CD14-positive monocyte (primary cell): ENCODE results near the gene DDAH1. TPM values are rescaled to one million over a fixed set of nuclear protein-coding genes. Genes with fewer than 3 reads are reported as not detected.

ENCODE experiments used
- DNase-seq, 3 donors: peaks; one replicate each; pipeline ENCODE4 v3.0.0-alpha.2; 2011 to 2022
- H2AFZ ChIP-seq: 2 replicates; pipeline ENCODE4 v1.6.0; 2012; ENCODE audit warnings: mild to moderate bottlenecking, low read depth, low read length, inconsistent platforms; ENCODE audit not compliant: insufficient read depth, poor library complexity, severe bottlenecking
- H3K27ac ChIP-seq, 2 donors: 1 replicate in 1 of 2; 2 replicates in 1 of 2; pipeline ENCODE4 v1.5.1; 2012 to 2013; ENCODE audit warnings: low read length in 2 of 2, control low read depth in 1 of 2, inconsistent platforms in 1 of 2, low read depth in 1 of 2, mild to moderate bottlenecking in 1 of 2
- H3K27me3 ChIP-seq, 2 donors: one replicate each; pipeline versions ENCODE4 v1.6.0 to v1.6.1; 2011 to 2013; ENCODE audit warnings: low read length in 2 of 2; ENCODE audit not compliant: control insufficient read depth in 2 of 2, insufficient read depth in 2 of 2
- H3K36me3 ChIP-seq, 2 donors: replicated peaks in 1 of 2; 1 replicate in 1 of 2; 2 replicates in 1 of 2; pipeline versions ENCODE4 v1.5.1 to v1.6.1; 2012 to 2013; ENCODE audit warnings: low read length in 2 of 2, control low read depth in 1 of 2, inconsistent platforms in 1 of 2, mild to moderate bottlenecking in 1 of 2; ENCODE audit not compliant: insufficient read depth in 2 of 2, control insufficient read depth in 1 of 2
- H3K4me1 ChIP-seq, 2 donors: 1 replicate in 1 of 2; 2 replicates in 1 of 2; pipeline versions ENCODE4 v1.5.1 to v1.6.1; 2012 to 2013; ENCODE audit warnings: low read length in 2 of 2, control low read depth in 1 of 2, inconsistent platforms in 1 of 2, mild to moderate bottlenecking in 1 of 2, moderate library complexity in 1 of 2; ENCODE audit not compliant: insufficient read depth in 2 of 2, control insufficient read depth in 1 of 2
- H3K4me2 ChIP-seq: replicated peaks from 2 replicates; pipeline ENCODE3; 2012; ENCODE audit warnings: low read length, moderate library complexity, mild to moderate bottlenecking; ENCODE audit not compliant: poor library complexity, severe bottlenecking; ENCODE audit errors: extremely low read depth
- H3K4me3 ChIP-seq, 3 experiments: fragments of 200-600 bp in 1 of 3; sonication (generic) in 1 of 3; replicated peaks in 1 of 3; 1 replicate in 2 of 3; 2 replicates in 1 of 3; pipeline ENCODE4 v1.5.1; 2011 to 2013; ENCODE audit warnings: low read length in 3 of 3, mild to moderate bottlenecking in 3 of 3, control low read depth in 2 of 3, low read depth in 2 of 3, inconsistent platforms in 1 of 3, moderate library complexity in 1 of 3
- H3K79me2 ChIP-seq: 2 replicates; pipeline ENCODE4 v1.6.0; 2012; ENCODE audit warnings: mild to moderate bottlenecking, control low read depth, inconsistent platforms, low read length, moderate library complexity; ENCODE audit not compliant: insufficient read depth
- H3K9ac ChIP-seq: 2 replicates; pipeline ENCODE4 v1.6.0; 2017; ENCODE audit warnings: low read length, mild to moderate bottlenecking; ENCODE audit not compliant: insufficient read depth, poor library complexity, severe bottlenecking
- H3K9me3 ChIP-seq, 2 donors: replicated peaks in 1 of 2; 1 replicate in 1 of 2; 2 replicates in 1 of 2; pipeline versions ENCODE4 v1.5.1 to v1.6.1; 2012 to 2013; ENCODE audit warnings: low read length in 2 of 2, control low read depth in 1 of 2; ENCODE audit not compliant: control insufficient read depth in 1 of 2, insufficient read depth in 1 of 2
- H4K20me1 ChIP-seq: 2 replicates; pipeline ENCODE4 v1.6.0; 2012; ENCODE audit warnings: mild to moderate bottlenecking, low read length, control low read depth, moderate library complexity; ENCODE audit not compliant: insufficient read depth
- H3K27ac Mint-ChIP-seq, 7 donors: one replicate each; pipeline ENCODE4 v1.8.0; 2020; ENCODE audit warnings: mild to moderate bottlenecking in 7 of 7, mixed read lengths in 7 of 7, moderate library complexity in 6 of 7, inconsistent platforms in 2 of 7
- H3K27me3 Mint-ChIP-seq, 3 donors: one replicate each; pipeline ENCODE4 v1.8.0; 2021 to 2022; ENCODE audit warnings: low read depth in 3 of 3, mild to moderate bottlenecking in 3 of 3, mixed read lengths in 3 of 3, moderate library complexity in 3 of 3, inconsistent platforms in 1 of 3
- H3K36me3 Mint-ChIP-seq, 2 donors: one replicate each; pipeline ENCODE4 v1.8.0; 2020; ENCODE audit warnings: mixed read lengths in 2 of 2, inconsistent platforms in 1 of 2, mild to moderate bottlenecking in 1 of 2
- H3K4me1 Mint-ChIP-seq: one replicate; pipeline ENCODE4 v1.8.0; 2020; ENCODE audit warnings: mild to moderate bottlenecking, mixed read lengths
- H3K4me3 Mint-ChIP-seq, 2 donors: one replicate each; pipeline ENCODE4 v1.8.0; 2020; ENCODE audit warnings: mild to moderate bottlenecking in 2 of 2, mixed read lengths in 2 of 2, moderate library complexity in 1 of 2
- H3K9me3 Mint-ChIP-seq, 7 donors: one replicate each; pipeline ENCODE4 v1.8.0; 2020 to 2022; ENCODE audit warnings: mixed read lengths in 7 of 7, mild to moderate bottlenecking in 6 of 7, moderate library complexity in 6 of 7, inconsistent platforms in 2 of 7
- CTCF ChIP-seq: fragments of 200-600 bp; IDR thresholded peaks from one replicate; pipeline ENCODE4 v1.8.0; 2022; ENCODE audit warnings: antibody characterized with exemption, mild to moderate bottlenecking
- WGBS: methylation state at CpG from one replicate; pipeline ENCODE4 v1.1.5; 2013; ENCODE audit warnings: missing lambda C conversion rate; ENCODE audit not compliant: insufficient coverage; 5-methylcytosine and 5-hydroxymethylcytosine counted together
- intact Hi-C, 2 donors: fragments of 100-400 bp; cut with micrococcal nuclease; formaldehyde crosslinking; loops; one replicate each; pipeline versions ENCODE4 v1.15.0 to v1.15.1; 2023
- polyA plus RNA-seq, 3 donors: library from polyadenylated mRNA; depleted of rRNA in 1 of 3; unstranded in 2 of 3; stranded (reverse) in 1 of 3; fragments of 300-500 nt in 2 of 3; fragments of >200 nt in 1 of 3; fragmentation: Illumina TruSeq in 2 of 3; gene quantifications; 1 replicate in 2 of 3; 2 replicates in 1 of 3; pipeline ENCODE4 v1.2.3, GENCODE V29; 2012 to 2021

Gene DDAH1
- polyA plus RNA-seq, 3 donors, result not detected

GRCh38 chr1:85421179-85421578 is 43.8 kb downstream of the DDAH1 start:
- Histone ChIP-seq H3K9ac (no peak overlapping the region), H3K79me2 (no peaks in the 10 kb centered on the region), H3K4me3 (no peak overlapping the region), H4K20me1 (no peaks in the 10 kb centered on the region), H3K9me3 (peaks cover 5 to 9% of the 10 kb centered on the region in 2 donors), H3K4me1 (no peaks in the 10 kb centered on the region), H3K4me2 (no peak overlapping the region), H3K27me3 (no peaks in the 10 kb centered on the region), H3K36me3 (no peaks in the 10 kb centered on the region), H3K27ac (no peak overlapping the region), H2AFZ (no peak overlapping the region)
- Mint-ChIP-seq H3K4me3 (no peak overlapping the region), H3K27ac (no peak overlapping the region), H3K36me3 (no peaks in the 10 kb centered on the region), H3K4me1 (no peaks in the 10 kb centered on the region), H3K27me3 (no peaks in the 10 kb centered on the region), H3K9me3 (peaks cover 4 to 15% (median 10%) of the 10 kb centered on the region in 7 donors)
- no peak for DNase-seq
- intact Hi-C loops, result no loop called here
- no peak for TF ChIP-seq CTCF
- no CpG with 5 or more reads among the region's 1 CpG for whole genome bisulfite sequencing

GRCh38 chr1:85420199-85420598 is 44.8 kb downstream of the DDAH1 start:
- H3K79me2 ChIP-seq, result no peaks in the 10 kb centered on the region
- Mint-ChIP-seq H3K27me3 (peaks cover 0 to 1% (median 0%) of the 10 kb centered on the region in 3 donors), H3K36me3 (no peaks in the 10 kb centered on the region), H3K27ac (no peak overlapping the region), H3K9me3 (peaks cover 4 to 15% (median 10%) of the 10 kb centered on the region in 7 donors), H3K4me3 (no peak overlapping the region), H3K4me1 (no peaks in the 10 kb centered on the region)
- intact Hi-C loops, result no loop called here
- TF ChIP-seq CTCF, result no peak
- DNase-seq, result no peak
- H3K36me3 ChIP-seq, result no peaks in the 10 kb centered on the region
- H4K20me1 ChIP-seq, result no peaks in the 10 kb centered on the region
- H3K9me3 ChIP-seq, result peaks cover 5 to 9% of the 10 kb centered on the region in 2 donors
- no peak overlapping the region for H3K4me2 ChIP-seq
- no peaks in the 10 kb centered on the region for H3K4me1 ChIP-seq
- H3K9ac ChIP-seq, result no peak overlapping the region
- H2AFZ ChIP-seq, result no peak overlapping the region
- 71% methylated on average over 1 of the region's 1 CpG for WGBS
- H3K27me3 ChIP-seq, result no peaks in the 10 kb centered on the region
- no peak overlapping the region for H3K4me3 ChIP-seq
- no peak overlapping the region for H3K27ac ChIP-seq
